HFFc6 (cell line): ENCODE data around the gene NEDD9. TPM values are rescaled to one million over a fixed set of nuclear protein-coding genes. Genes with fewer than 3 reads are reported as not detected.

Source experiments
- DNase-seq: peaks from one replicate; pipeline ENCODE4 v3.0.0-alpha.2; 2018
- H3K27ac Mint-ChIP-seq: 2 replicates; pipeline ENCODE4 v1.8.0; 2020; ENCODE audit warnings: mild to moderate bottlenecking, mixed read lengths
- H3K27me3 Mint-ChIP-seq: 2 replicates; pipeline ENCODE4 v1.8.0; 2021; ENCODE audit warnings: mild to moderate bottlenecking, moderate library complexity, mixed read lengths; ENCODE audit not compliant: insufficient read depth
- H3K36me3 Mint-ChIP-seq: 2 replicates; pipeline ENCODE4 v1.8.0; 2021; ENCODE audit warnings: low read depth, mixed read lengths
- H3K4me1 Mint-ChIP-seq: 2 replicates; pipeline ENCODE4 v1.8.0; 2020; ENCODE audit warnings: low read depth, mixed read lengths
- H3K4me3 Mint-ChIP-seq: 2 replicates; pipeline ENCODE4 v1.8.0; 2020; ENCODE audit warnings: mild to moderate bottlenecking, moderate library complexity, mixed read lengths
- H3K9me3 Mint-ChIP-seq: 2 replicates; pipeline ENCODE4 v1.8.0; 2020; ENCODE audit warnings: mild to moderate bottlenecking, mixed read lengths
- total RNA-seq, 6 experiments: library from RNA; stranded (reverse); fragmentation: NEBNext Ultra II Directional; extraction: Animal tissue kit (Norgen Biotek cat#: 25700); gene quantifications; 2 replicates in 1 of 6; 3 replicates in 5 of 6; pipeline ENCODE4 v1.2.3, GENCODE V29; 2021
- TF ChIP-seq, protein P1 (sequence below): fragments of 200-600 bp; sonication (generic); IDR thresholded peaks from 2 replicates; pipeline ENCODE4 v1.5.0; 2021; ENCODE audit warnings: antibody characterized with exemption, mild to moderate bottlenecking

Gene NEDD9
- total RNA-seq, 6 experiments from 2014 or later = 10.3 to 19.9 (median 12.6) TPM

DNA sequence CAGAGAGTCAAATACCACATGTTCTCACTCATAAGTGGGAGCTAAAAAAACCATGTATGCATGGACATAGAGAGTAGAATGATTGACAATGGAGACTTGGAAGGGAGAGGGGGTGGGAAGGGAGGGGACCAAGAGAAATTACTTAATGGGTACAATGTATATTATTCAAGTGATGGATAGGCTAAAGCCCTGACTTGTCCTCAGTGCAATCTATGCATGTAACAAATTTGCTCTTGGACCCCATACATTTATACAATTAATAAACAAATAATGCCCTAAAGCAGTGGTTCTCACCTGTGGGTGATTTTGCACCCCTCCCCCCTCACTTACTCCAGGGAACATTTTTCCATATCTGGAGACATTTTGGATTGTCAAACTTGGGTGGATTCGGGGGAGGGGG lies 33.5 kb upstream of the NEDD9 start:
- peaks cover 12% of the 10 kb centered on the region for H3K4me1 Mint-ChIP-seq
- H3K4me3 Mint-ChIP-seq = no peak overlapping the region
- H3K9me3 Mint-ChIP-seq = no peaks in the 10 kb centered on the region
- no peaks in the 10 kb centered on the region for H3K27me3 Mint-ChIP-seq
- no peak for DNase-seq
- no peaks in the 10 kb centered on the region for H3K36me3 Mint-ChIP-seq
- TF ChIP-seq, protein P1, sequence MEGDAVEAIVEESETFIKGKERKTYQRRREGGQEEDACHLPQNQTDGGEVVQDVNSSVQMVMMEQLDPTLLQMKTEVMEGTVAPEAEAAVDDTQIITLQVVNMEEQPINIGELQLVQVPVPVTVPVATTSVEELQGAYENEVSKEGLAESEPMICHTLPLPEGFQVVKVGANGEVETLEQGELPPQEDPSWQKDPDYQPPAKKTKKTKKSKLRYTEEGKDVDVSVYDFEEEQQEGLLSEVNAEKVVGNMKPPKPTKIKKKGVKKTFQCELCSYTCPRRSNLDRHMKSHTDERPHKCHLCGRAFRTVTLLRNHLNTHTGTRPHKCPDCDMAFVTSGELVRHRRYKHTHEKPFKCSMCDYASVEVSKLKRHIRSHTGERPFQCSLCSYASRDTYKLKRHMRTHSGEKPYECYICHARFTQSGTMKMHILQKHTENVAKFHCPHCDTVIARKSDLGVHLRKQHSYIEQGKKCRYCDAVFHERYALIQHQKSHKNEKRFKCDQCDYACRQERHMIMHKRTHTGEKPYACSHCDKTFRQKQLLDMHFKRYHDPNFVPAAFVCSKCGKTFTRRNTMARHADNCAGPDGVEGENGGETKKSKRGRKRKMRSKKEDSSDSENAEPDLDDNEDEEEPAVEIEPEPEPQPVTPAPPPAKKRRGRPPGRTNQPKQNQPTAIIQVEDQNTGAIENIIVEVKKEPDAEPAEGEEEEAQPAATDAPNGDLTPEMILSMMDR = no peak
- H3K27ac Mint-ChIP-seq = no peak overlapping the region

DNA sequence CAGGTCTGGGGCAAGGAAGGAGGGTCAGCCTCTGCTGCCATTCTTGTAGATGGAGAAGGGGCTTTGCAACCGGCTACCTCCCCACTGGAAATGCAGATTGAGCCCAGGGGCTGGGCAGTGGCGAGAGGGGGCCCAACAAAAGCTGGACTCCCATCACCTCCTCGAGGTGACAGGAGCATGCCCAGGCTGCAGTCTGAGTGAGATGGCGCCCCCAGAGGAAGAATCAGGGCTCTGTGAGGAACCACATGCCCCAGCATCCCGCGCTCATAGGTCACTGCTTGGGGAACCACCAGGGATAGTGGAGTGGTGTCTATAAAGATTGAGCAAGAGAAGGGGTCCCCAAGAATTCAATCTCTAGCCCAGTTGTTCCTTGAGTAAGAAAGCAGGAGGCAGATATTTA lies 31.6 kb upstream of the NEDD9 start:
- Mint-ChIP-seq H3K27me3 (no peaks in the 10 kb centered on the region), H3K4me1 (peaks cover 12% of the 10 kb centered on the region), H3K4me3 (no peak overlapping the region), H3K9me3 (no peaks in the 10 kb centered on the region), H3K27ac (no peak overlapping the region), H3K36me3 (no peaks in the 10 kb centered on the region)
- TF ChIP-seq, protein P1 = 0 out of 2 replicates have a peak, but pooled peaks have one; percentile 28
- no peak for DNase-seq

DNA sequence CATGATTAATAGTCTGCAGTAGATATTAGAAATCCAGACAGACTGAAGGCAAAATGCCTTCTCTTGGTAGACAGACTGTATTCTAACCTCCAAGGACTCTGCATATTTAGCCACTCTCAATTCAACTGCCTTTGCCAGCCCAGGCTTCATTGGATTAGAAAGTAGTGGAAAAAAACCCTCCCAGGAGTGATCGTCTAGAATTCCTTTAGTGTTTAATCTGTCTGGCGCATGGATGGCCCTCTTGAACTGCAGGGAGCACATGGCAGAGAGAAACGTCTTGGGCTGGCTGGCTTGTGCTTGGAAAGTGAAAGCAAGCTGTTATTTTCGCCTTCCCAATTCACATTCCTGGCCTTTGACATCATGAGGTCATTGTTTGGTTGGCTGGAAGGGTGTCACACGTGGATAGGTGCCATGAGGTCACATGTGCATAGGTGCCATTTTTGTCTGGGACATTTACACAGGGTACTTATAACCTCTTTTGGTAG lies 30.9 kb upstream of the NEDD9 start:
- Mint-ChIP-seq H3K27ac (no peak overlapping the region), H3K27me3 (no peaks in the 10 kb centered on the region), H3K4me3 (peak overlapping the region; percentile 55), H3K36me3 (no peaks in the 10 kb centered on the region), H3K9me3 (no peaks in the 10 kb centered on the region), H3K4me1 (peaks cover 18% of the 10 kb centered on the region)
- peak; percentile 46 for DNase-seq
- TF ChIP-seq, protein P1 = no peak

DNA sequence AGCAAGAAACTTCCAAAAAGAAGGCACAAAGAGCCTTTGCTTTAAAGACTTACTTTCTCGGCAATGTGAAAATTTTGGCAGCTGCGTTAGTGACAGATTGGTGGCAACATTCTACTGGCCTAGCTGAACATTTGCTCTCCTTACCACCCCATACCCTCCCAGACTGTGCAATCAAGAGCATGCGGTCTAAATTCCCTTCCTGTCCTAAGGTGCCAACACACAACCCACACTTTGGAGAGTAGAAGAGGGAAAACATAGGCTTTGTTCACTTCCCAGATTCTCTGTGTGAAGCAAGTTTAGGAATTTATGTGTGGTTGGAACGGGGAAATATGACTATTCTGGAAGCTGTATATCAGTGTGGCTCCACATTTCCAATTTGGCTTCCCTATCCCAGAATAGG lies 29.8 kb upstream of the NEDD9 start:
- DNase-seq = no peak
- H3K4me1 Mint-ChIP-seq = peaks cover 23% of the 10 kb centered on the region
- no peaks in the 10 kb centered on the region for H3K27me3 Mint-ChIP-seq
- no peaks in the 10 kb centered on the region for H3K36me3 Mint-ChIP-seq
- no peaks in the 10 kb centered on the region for H3K9me3 Mint-ChIP-seq
- H3K27ac Mint-ChIP-seq = no peak overlapping the region
- no peak overlapping the region for H3K4me3 Mint-ChIP-seq
- TF ChIP-seq, protein P1 = no peak

DNA sequence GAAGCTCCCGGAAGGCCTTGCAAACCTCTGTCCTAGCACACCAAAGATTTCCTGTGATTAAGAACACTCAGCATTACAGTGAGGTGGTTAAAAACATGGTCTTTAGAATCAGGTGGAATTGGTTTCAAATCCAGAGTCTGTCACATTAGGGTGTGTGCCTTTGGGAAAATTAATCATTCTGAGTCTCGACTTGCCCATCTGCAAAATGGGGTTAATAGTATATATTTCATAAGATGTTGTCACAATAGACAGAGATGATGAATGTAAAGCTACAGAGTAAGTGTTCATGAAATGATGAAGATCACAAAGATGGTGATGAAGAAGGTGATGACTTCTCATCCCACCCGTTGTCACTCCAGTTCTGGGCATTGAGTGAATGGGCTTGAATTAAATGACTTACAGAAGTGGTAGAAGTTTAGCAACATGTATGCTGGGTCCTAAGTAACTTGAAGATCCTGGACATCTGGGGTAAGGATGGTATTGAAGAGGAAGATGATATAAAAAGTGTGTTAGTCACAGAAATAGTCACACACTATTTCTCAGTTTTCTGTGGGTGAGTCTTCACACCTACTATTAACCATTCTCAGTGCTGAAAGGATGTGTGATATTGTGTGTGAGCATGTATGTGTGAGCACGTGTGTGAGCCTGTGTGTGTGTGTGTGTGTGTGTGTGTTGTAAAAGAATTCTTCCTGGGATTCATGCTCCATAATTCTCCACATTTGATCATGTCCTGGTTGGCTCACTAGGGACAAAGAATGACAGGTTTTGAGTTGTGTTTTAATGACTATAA lies 28.0 kb upstream of the NEDD9 start:
- no peaks in the 10 kb centered on the region for H3K9me3 Mint-ChIP-seq
- peaks cover 23% of the 10 kb centered on the region for H3K4me1 Mint-ChIP-seq
- TF ChIP-seq, protein P1 = no peak
- no peaks in the 10 kb centered on the region for H3K27me3 Mint-ChIP-seq
- no peak overlapping the region for H3K27ac Mint-ChIP-seq
- H3K36me3 Mint-ChIP-seq = no peaks in the 10 kb centered on the region
- DNase-seq = no peak
- H3K4me3 Mint-ChIP-seq = no peak overlapping the region
